ENCODE data around the gene ATP5MK.
"Not testable (repeated sequence)": the region's sequence is repeated elsewhere in the genome, so short reads cannot be mapped to it uniquely, and the experiment has no call there.

ATP5MK gene

DNA sequence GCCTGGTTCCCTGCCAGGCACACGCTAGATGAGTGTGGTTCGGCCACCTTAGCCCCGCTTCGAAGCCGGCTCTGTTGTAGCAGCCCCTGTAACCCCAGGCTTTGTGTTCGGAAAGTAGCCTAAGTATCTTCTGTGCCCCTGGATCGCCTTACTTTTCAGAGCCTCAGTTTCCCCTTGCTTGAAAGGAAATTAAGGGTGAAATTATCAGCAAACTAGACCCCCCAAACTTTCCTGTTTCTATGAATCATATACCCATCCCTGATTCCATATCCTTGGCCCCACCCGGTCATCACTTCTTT, 463 bp upstream of the ATP5MK start:
- DNase-seq (ENCODE audit: low spot score), result no peak

DNA sequence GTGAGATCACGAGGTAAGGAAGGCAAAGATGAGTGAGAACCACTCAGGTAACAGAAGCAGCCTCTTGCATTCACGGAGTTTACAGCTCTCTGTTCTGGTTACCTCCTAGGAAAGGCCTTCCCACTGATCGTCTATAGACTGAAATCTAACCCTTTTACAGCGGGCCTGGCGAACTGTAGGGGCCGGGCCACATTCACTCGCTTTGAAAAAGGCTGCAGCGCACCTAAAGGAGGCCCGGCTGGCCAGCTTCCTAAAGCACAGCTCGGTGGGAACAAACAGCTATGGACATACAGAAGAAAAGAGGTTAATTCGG, 565 bp downstream of the ATP5MK start:
- DNase-seq (ENCODE audit: low spot score), result no peak

DNA sequence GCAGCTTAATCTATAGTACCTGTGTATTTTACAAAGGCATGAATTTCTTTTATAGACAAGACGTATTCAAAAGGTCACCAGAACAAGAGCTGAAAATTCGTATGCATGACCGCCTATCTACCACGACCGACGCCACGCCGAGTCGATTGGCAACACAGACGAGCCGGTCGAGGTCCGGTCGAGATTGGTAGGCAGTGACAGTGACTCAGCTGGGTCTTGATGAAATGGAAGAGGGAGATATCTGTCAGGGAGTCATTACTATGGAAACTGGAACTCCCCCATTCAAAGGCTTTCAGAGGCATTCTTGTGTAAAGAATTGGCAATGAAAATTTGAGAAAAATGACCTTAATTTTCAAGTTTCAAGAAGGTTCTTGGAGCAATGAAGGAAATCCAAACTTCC, 2.1 kb downstream of the ATP5MK start:
- DNase-seq (ENCODE audit: low spot score), result no peak

DNA sequence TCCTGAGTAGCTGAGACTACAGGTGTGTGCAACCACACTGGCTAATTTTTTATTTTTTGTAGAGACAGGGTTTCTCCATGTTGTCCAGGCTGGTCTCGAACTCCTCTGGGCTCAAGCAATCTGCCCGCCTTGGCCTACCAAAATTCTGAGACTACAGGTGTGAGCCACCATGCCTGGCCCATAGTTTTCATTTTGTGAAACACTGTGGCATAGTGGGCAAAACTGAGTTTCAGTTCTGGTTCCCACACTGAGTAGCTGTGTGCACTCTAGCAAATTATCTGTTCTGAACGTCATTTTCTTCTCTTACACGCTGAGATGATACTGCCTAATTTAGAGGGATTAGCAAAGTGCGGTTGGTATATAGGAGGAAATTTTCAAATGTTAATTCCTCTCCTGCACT, 13.5 kb downstream of the ATP5MK start:
- DNase-seq (ENCODE audit: low spot score), result no peak

DNA sequence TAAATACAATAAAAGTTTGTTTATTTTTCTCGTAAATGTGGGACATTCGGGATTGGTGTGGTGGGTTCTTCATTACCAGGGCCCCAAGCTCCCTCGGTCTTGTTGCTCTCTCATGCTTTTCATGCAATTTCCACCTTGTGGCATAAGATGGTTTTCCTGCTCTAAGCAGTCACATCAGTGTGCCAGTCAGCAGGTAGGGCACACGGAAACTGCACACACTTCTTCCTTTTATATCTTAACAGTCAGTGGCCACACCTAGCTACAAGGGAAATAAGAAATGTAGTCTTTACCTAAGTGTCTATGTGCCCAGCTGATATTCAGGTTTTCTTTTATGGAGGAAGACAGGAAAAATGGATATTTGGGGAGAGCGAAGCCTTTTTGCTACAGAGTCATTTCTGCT, 22.0 kb downstream of the ATP5MK start:
- DNase-seq (ENCODE audit: low spot score), result no peak

DNA sequence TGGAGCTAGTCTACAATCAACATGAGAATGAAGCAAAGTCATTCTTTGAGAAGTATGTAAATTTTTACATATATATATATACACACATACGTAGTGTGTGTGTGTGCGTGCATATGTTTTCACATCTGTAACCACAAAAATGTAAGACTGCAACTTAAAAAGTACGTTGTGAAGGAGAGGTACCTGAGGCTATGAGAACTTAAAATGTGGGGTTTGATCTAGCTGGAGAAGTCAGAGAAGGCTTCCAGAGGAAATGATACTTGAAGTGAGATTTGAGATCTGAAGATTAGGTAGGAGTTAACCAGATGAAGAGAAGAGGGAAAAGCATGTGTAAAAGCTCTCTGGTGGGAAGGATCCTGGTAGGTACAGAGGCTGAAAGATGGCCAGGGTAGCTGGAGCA, 22.7 kb downstream of the ATP5MK start:
- DNase-seq (ENCODE audit: low spot score), result no peak

DNA sequence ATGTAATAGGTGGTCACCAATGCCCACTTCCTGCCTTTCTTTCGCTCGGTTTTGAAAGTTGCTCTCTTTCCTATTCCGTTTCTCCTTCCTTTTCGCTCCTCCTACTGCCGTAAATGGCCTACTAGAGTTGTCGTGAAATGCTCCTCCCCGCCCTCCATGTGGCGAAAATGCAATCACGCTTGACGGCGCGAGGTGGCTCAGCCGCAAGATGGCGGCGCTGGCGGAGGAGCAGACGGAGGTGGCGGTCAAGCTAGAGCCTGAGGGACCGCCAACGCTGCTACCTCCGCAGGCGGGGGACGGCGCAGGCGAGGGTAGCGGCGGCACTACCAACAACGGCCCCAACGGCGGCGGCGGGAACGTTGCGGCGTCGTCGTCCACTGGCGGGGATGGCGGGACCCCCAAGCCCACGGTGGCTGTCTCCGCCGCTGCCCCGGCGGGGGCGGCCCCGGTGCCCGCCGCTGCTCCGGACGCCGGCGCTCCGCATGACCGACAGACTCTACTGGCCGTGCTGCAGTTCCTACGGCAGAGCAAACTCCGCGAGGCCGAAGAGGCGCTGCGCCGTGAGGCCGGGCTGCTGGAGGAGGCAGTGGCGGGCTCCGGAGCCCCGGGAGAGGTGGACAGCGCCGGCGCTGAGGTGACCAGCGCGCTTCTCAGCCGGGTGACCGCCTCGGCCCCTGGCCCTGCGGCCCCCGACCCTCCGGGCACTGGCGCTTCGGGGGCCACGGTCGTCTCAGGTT, 28.3 kb downstream of the ATP5MK start, which contains the start of gene TAF5:
Gene TAF5 (plus strand): TSS at position 195 of the 737 bp plus-strand sequence. CDS start 14 bp downstream, at position 209.
- peak; percentile 90 for DNase-seq (ENCODE audit: low spot score)

DNA sequence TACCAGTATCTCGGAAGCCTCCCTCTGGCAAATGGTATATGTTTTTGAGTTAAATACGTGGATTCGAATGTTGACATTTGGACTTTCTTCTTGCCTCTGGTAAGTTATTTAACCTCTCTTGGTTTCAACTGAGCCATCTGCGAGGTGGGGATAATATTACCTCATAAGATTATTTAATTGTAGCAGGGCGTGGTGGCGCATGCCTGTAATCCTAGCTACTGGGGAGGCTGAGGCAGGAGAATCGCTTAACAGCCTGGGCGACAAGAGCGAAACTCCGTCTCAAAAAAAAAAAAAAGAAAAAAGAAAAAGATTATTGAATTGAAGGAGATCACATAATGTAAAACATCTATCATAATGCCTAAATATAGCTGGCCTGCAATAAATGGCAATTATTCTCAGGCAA, 28.9 kb downstream of the ATP5MK start:
- no peak for DNase-seq (ENCODE audit: low spot score)

DNA sequence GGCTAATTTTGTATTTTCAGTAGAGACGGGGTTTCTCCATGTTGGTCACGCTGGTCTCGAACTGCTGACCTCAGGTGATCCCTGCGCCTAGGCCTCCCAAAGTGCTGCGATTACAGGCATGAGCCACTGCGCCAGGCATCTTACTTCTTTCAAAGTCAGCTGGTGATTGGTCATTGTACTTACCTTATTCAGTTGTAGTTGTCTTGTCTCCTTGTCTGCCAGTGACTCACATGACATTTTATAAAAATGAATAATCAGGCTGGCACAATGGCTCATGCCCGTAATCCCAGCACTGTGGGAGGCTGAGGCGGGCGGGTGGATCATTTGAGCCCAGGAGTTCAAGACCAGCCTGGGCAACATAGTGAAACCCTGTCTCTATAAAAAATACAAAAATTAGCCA, 35.5 kb downstream of the ATP5MK start:
- not testable (repeated sequence) for DNase-seq (ENCODE audit: low spot score)

DNA sequence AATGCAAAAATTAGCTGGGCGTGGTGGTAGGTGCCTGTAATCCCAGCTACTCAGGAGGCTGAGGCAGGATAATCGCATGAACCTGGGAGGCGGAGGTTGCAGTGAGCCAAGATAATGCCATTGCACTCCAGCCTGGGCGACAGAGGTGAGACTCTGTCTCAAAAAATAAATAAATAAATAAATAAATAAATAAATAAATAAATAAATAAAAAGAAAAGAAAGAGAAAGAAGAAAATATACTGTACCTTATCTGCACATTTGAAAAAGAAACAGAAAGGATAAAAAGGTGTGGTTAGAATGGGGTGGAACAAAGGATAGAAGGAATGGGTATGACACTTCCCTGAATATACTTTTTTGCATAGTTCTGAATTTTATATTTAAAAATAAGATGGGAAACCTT, 36.8 kb downstream of the ATP5MK start:
- DNase-seq (ENCODE audit: low spot score), result not testable (repeated sequence)

DNA sequence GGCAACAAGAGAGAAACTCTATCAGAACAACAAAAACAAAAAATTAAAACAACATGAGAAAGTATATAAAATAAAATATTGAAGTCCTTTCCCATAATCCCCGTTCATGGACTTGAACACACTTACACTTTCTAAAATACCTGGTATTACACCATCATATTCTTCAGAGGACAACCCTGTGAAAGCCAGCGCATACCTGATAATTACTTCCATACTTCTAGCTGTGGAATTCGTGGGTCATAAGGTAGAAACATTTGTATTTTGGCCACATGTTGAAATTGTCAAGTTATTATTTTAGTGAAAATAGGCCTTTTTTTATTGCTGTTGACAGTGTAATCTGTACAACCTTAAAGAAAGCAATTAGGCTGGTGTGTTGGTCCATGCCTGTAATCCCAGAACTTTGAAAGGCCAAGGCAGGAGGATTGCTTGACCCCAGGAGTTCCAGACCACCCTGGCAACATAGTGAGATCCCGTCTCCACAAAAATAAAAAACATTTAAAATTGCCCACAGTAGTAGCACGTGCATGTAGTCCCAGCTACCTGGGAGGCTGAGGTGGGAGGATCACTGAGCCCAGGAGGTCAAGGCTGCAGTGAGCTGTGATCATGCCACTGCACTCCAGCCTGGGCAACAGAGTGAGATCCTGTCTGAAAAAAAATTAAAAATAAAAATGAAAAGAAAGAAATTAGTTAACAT, 40.2 kb downstream of the ATP5MK start:
- DNase-seq (ENCODE audit: low spot score), result no peak

DNA sequence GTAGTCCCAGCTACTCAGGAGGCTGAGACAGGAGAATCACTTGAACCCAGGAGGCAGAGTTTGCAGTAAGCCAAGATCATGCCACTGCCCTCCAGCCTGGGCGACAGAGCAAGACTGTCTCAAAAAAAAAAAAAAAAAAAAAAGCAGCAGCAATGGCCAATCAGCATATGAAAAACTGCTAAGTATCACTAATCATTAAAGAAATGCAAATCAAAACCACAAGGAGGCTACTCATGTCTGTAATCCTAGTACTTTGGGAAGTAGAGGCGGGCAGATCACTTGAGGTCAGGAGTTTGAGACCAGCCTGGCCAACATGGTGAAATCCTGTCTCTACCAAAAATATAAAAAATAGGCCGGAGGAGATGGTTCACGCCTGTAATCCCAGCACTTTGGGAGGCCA, 41.7 kb downstream of the ATP5MK start:
- DNase-seq (ENCODE audit: low spot score), result not testable (repeated sequence)

DNA sequence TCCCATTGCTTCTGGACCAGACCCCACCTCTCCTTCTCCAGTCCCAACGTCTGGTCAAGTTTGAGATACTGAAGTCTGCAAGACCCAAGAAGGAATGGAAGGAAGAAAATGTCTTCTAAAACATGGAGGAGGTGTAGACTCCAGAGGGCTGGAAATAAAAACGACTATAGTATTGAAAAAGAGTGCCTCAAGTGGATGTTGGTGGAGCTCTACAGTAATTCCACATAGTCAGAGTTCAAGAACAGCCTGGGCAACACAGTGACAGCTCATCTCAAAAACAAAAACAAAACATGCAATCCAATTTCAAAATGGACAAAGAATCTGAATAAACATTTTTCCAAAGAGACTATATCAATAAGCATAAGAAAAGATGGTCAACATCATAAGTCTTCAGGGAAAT, 43.0 kb downstream of the ATP5MK start:
- DNase-seq (ENCODE audit: low spot score), result no peak

DNA sequence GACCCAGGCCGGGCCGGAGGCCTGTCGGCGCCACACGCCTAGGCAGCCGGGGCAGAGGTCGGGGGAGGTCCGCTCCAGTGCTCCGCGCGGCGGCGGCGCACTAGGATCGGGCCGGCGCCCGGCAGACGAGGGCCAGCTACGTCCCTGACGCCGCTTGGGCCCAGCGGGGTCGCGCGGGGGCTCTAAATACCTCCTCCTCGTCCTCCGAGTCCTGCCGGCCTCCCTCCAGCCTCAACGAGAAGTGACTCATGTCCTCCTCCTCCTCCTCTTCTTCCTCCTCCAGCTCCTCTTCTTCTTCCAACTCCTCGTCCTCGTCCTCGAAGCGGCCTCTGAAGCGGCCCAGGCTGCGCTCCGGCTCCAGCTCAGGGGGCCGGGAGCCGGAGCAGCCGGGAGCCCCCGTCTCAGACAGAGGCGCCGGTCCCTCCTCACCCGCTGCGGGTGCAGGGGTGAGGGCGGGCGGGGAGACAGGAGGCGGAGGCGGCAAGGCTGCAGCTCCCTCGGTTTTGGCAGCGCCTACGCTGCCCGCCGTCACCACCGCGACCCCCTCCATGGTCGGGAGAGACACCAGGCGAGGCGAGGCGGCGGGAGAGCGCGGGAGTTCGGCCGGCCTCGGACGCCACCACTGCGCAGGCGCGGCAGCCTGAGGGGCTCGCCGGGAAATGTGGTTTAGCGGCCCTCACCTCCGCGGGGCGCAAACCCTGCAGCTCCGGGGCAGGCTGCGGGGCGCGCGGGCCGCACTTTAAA, 45.6 kb downstream of the ATP5MK start, which contains the start of gene PCGF6:
Gene PCGF6 (minus strand): TSS at position 624 of the 744 bp plus-strand sequence. CDS start 74 bp downstream, at position 550.
- DNase-seq (ENCODE audit: low spot score), result peak; percentile 91

DNA sequence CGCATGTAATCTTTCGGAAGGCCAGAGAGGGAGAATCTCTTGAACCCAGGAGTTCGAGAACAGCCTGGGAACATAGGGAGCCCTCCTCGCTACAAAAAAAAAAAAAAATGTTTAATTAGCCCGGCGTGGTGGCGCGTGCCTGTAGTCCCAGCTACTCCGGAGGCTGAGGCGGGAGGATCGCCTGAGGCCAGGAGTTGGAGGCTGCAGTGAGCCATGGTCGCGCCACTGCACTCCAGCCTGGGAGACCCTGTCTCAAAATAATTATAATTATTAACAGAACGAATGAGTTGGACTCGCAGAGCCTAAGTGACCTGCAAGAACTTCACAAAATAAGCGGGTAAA, 46.1 kb downstream of the ATP5MK start:
- no peak for DNase-seq (ENCODE audit: low spot score)
